Measurements from ENCODE around the gene PLS1.

GRCh38 chr3:142624341-142625152 lies 28.4 kb downstream of the PLS1 start:
- TF ChIP-seq, protein P1, sequence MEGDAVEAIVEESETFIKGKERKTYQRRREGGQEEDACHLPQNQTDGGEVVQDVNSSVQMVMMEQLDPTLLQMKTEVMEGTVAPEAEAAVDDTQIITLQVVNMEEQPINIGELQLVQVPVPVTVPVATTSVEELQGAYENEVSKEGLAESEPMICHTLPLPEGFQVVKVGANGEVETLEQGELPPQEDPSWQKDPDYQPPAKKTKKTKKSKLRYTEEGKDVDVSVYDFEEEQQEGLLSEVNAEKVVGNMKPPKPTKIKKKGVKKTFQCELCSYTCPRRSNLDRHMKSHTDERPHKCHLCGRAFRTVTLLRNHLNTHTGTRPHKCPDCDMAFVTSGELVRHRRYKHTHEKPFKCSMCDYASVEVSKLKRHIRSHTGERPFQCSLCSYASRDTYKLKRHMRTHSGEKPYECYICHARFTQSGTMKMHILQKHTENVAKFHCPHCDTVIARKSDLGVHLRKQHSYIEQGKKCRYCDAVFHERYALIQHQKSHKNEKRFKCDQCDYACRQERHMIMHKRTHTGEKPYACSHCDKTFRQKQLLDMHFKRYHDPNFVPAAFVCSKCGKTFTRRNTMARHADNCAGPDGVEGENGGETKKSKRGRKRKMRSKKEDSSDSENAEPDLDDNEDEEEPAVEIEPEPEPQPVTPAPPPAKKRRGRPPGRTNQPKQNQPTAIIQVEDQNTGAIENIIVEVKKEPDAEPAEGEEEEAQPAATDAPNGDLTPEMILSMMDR (IDR thresholded peaks at IDR 0.05; ENCODE audit: low read depth, low read length): no peak
- no peak for TF ChIP-seq POLR2A (IDR thresholded peaks at IDR 0.05; ENCODE audit: extremely low read depth, insufficient read length)
